GM23338 (cell line): ENCODE results near the gene NDUFS6. TPM values are rescaled to one million over a fixed set of nuclear protein-coding genes. Genes with fewer than 3 reads are reported as not detected.

Experiments
- ATAC-seq: fragments of 200-7000 bp; cut with Tn5 transposase; 3 replicates; pipeline ENCODE4 v1.9.1; 2020
- DNase-seq: peaks from one replicate; pipeline ENCODE4 v3.0.0-alpha.2; 2015; ENCODE audit warnings: low spot score
- H2AFZ ChIP-seq: fragments of 200-600 bp; sonication (generic); 2 replicates; pipeline ENCODE4 v1.8.0; 2016; ENCODE audit warnings: antibody characterized with exemption, mild to moderate bottlenecking, moderate library complexity
- H3F3A ChIP-seq: fragments of 200-600 bp; sonication (generic); replicated peaks from 2 replicates; pipeline ENCODE4 v1.8.0; 2017; ENCODE audit warnings: antibody characterized with exemption, mixed run types, low read depth
- H3K27ac ChIP-seq: fragments of 200-600 bp; sonication (generic); 2 replicates; pipeline ENCODE4 v1.6.1; 2016; ENCODE audit warnings: low read depth
- H3K27me3 ChIP-seq: fragments of 200-600 bp; sonication (generic); 2 replicates; pipeline ENCODE4 v1.8.0; 2016; ENCODE audit warnings: mild to moderate bottlenecking, mixed run types, moderate library complexity; ENCODE audit not compliant: insufficient read depth
- H3K36me3 ChIP-seq: fragments of 200-600 bp; sonication (generic); 2 replicates; pipeline ENCODE4 v1.8.0; 2016; ENCODE audit warnings: mild to moderate bottlenecking; ENCODE audit not compliant: insufficient read depth
- H3K4me1 ChIP-seq: fragments of 200-600 bp; sonication (generic); 2 replicates; pipeline ENCODE4 v1.8.0; 2016; ENCODE audit warnings: mild to moderate bottlenecking, moderate library complexity; ENCODE audit not compliant: insufficient read depth
- H3K4me2 ChIP-seq: fragments of 200-600 bp; sonication (generic); 2 replicates; pipeline ENCODE4 v1.7.1; 2017; ENCODE audit warnings: mixed run types
- H3K4me3 ChIP-seq: fragments of 200-600 bp; sonication (generic); 2 replicates; pipeline ENCODE4 v1.6.1; 2016; ENCODE audit warnings: mixed run types
- H3K79me2 ChIP-seq: fragments of 200-600 bp; sonication (generic); replicated peaks from 2 replicates; pipeline ENCODE4 v1.8.0; 2017; ENCODE audit warnings: mild to moderate bottlenecking; ENCODE audit not compliant: insufficient read depth
- H3K9me2 ChIP-seq: fragments of 200-600 bp; sonication (generic); 2 replicates; pipeline ENCODE4 v1.8.0; 2017; ENCODE audit not compliant: insufficient read depth
- H4K20me1 ChIP-seq: fragments of 200-600 bp; sonication (generic); replicated peaks from 2 replicates; pipeline ENCODE4 v1.8.0; 2017; ENCODE audit warnings: mild to moderate bottlenecking; ENCODE audit not compliant: insufficient read depth
- H3K27ac Mint-ChIP-seq: 2 replicates; pipeline ENCODE4 v1.8.0; 2020; ENCODE audit warnings: inconsistent platforms, mild to moderate bottlenecking, moderate library complexity, mixed read lengths
- H3K27me3 Mint-ChIP-seq: 3 replicates; pipeline ENCODE4 v1.8.0; 2022; ENCODE audit warnings: low read depth, mild to moderate bottlenecking, moderate library complexity, mixed read lengths, inconsistent platforms; ENCODE audit not compliant: insufficient read depth, poor library complexity
- H3K36me3 Mint-ChIP-seq: 3 replicates; pipeline ENCODE4 v1.8.0; 2021; ENCODE audit warnings: low read depth, mild to moderate bottlenecking, inconsistent platforms, moderate library complexity, mixed read lengths
- H3K4me1 Mint-ChIP-seq: 3 replicates; pipeline ENCODE4 v1.8.0; 2020; ENCODE audit warnings: mild to moderate bottlenecking, inconsistent platforms, mixed read lengths
- H3K4me3 Mint-ChIP-seq: 3 replicates; pipeline ENCODE4 v1.8.0; 2021; ENCODE audit warnings: moderate library complexity, mild to moderate bottlenecking, inconsistent platforms, mixed read lengths
- H3K9me3 Mint-ChIP-seq: 3 replicates; pipeline ENCODE4 v1.8.0; 2020; ENCODE audit warnings: moderate library complexity, mild to moderate bottlenecking, inconsistent platforms, mixed read lengths
- CREB1 ChIP-seq: fragments of 250-450 bp; sonication (Bioruptor Pico); IDR thresholded peaks from 2 replicates; pipeline ENCODE4 v1.5.0; 2020; ENCODE audit warnings: low read depth, mild to moderate bottlenecking, moderate library complexity
- CTCF ChIP-seq, 2 experiments: fragments of 200-600 bp in 1 of 2; sonication (generic) in 1 of 2; conservative IDR thresholded peaks; 2 replicates each; pipeline versions ENCODE4 v1.5.1 to v1.6.1; 2016 to 2017; ENCODE audit warnings: antibody characterized with exemption in 2 of 2, low read depth in 2 of 2, mild to moderate bottlenecking in 2 of 2, moderate library complexity in 1 of 2
- ETS1 ChIP-seq: IDR thresholded peaks from 2 replicates; pipeline ENCODE4 v1.6.1; 2016; ENCODE audit warnings: antibody characterized with exemption
- EZH2 ChIP-seq: fragments of 200-600 bp; sonication (generic); IDR thresholded peaks from one replicate; pipeline ENCODE4 v1.8.0; 2017; ENCODE audit warnings: antibody characterized with exemption, mild to moderate bottlenecking, low read depth; ENCODE audit not compliant: unreplicated experiment
- EZH2phosphoT487 ChIP-seq: fragments of 200-600 bp; sonication (generic); IDR thresholded peaks from one replicate; pipeline ENCODE4 v1.8.1; 2018; ENCODE audit warnings: antibody characterized with exemption; ENCODE audit not compliant: unreplicated experiment
- JUNB ChIP-seq: IDR thresholded peaks from one replicate; pipeline ENCODE4 v1.6.1; 2016; ENCODE audit warnings: antibody characterized with exemption; ENCODE audit not compliant: unreplicated experiment
- NANOG ChIP-seq: IDR thresholded peaks from 2 replicates; pipeline ENCODE4 v1.6.1; 2016; ENCODE audit warnings: antibody characterized with exemption, borderline replicate concordance
- POLR2AphosphoS5 ChIP-seq: IDR thresholded peaks from 2 replicates; pipeline ENCODE4 v1.6.1; 2016; ENCODE audit warnings: antibody characterized with exemption, low read depth
- REST ChIP-seq: IDR thresholded peaks from one replicate; pipeline ENCODE4 v1.6.1; 2018; ENCODE audit warnings: antibody characterized with exemption; ENCODE audit not compliant: unreplicated experiment
- ZNF114 ChIP-seq: fragments of 250-450 bp; sonication (Bioruptor Pico); IDR thresholded peaks from 2 replicates; pipeline ENCODE4 v1.5.0; 2020; ENCODE audit warnings: mild to moderate bottlenecking, moderate library complexity
- ZNF331 ChIP-seq: fragments of 250-450 bp; sonication (Bioruptor Pico); IDR thresholded peaks from 2 replicates; pipeline ENCODE4 v1.5.0; 2020; ENCODE audit warnings: low read depth, mild to moderate bottlenecking, moderate library complexity
- ZNF462 ChIP-seq: fragments of 250-450 bp; sonication (Bioruptor Pico); IDR thresholded peaks from 2 replicates; pipeline ENCODE4 v1.5.0; 2020; ENCODE audit warnings: mild to moderate bottlenecking, moderate library complexity
- polyA plus RNA-seq: library from polyadenylated mRNA; unstranded; fragments of >200 nt; fragmentation: Nextera tagmentation; extraction: Ambion mirVana; gene quantifications from 2 replicates; pipeline ENCODE4 v1.2.1, GENCODE V29; 2016
- total RNA-seq: library from RNA; depleted of rRNA; stranded (reverse); fragments of >200 nt; shearing (Covaris generic); gene quantifications from 2 replicates; pipeline ENCODE4 v1.2.3, GENCODE V29; 2014

NDUFS6 gene
- total and polyA plus RNA-seq, 2 experiments from 2014 or later, result 94.8 to 289 TPM

GRCh38 chr5:1780614-1780930, 20.6 kb upstream of the NDUFS6 start (continued):
- TF ChIP-seq NANOG (no peak), CTCF (conservative IDR thresholded peaks at IDR 0.05; ENCODE audit: low read depth in 2 of 2) (no peak), ETS1 (no peak), REST (no peak), POLR2AphosphoS5 (no peak), EZH2 (no peak), ZNF114 (CRISPR knock-in tag) (no peak)

GRCh38 chr5:1781107-1781506, 20.1 kb upstream of the NDUFS6 start:
- no peaks in the 10 kb centered on the region for H3K9me2 ChIP-seq
- no peaks in the 10 kb centered on the region for H3K4me1 Mint-ChIP-seq
- H3K4me1 ChIP-seq, result no peaks in the 10 kb centered on the region
- no peaks in the 10 kb centered on the region for H3K79me2 ChIP-seq
- H2AFZ ChIP-seq, result no peak overlapping the region
- no peaks in the 10 kb centered on the region for H3K9me3 Mint-ChIP-seq
- no peaks in the 10 kb centered on the region for H3F3A ChIP-seq
- no peak overlapping the region for H3K4me3 Mint-ChIP-seq
- H3K4me3 ChIP-seq, result no peak overlapping the region
- ATAC-seq (no peak), DNase-seq (no peak)
- peaks cover 9% of the 10 kb centered on the region for H3K27me3 Mint-ChIP-seq
- no peak overlapping the region for H3K27ac ChIP-seq
- no peaks in the 10 kb centered on the region for H4K20me1 ChIP-seq
- no peaks in the 10 kb centered on the region for H3K36me3 ChIP-seq
- H3K36me3 Mint-ChIP-seq, result no peaks in the 10 kb centered on the region
- no peak overlapping the region for H3K27ac Mint-ChIP-seq
- H3K27me3 ChIP-seq, result no peaks in the 10 kb centered on the region
- H3K4me2 ChIP-seq, result no peak overlapping the region
- no peak for TF ChIP-seq CTCF (conservative IDR thresholded peaks at IDR 0.05; ENCODE audit: low read depth in 2 of 2)
- TF ChIP-seq ZNF462 (CRISPR knock-in tag), result no peak
- TF ChIP-seq CREB1 (CRISPR knock-in tag), result no peak
- TF ChIP-seq ZNF331 (CRISPR knock-in tag), result no peak
- no peak for TF ChIP-seq EZH2phosphoT487
- no peak for TF ChIP-seq JUNB
